Endometrial microvascular endothelial cells (primary cell): Measurements from ENCODE around the gene NUP43. TPM values are rescaled to one million over a fixed set of nuclear protein-coding genes. Genes with fewer than 3 reads are reported as not detected.
"Not testable (repeated sequence)": the region's sequence is repeated elsewhere in the genome, so short reads cannot be mapped to it uniquely, and the experiment has no call there.

Experiments used
- in situ Hi-C: cut with HindIII; loops from 2 replicates; pipeline ENCODE4 v1.10.0; 2017; ENCODE audit warnings: low sequenced_read_pairs, low pct_unique_long_range_greater_than_20kb; ENCODE audit errors: inconsistent ontology term
- total RNA-seq: library from RNA; depleted of rRNA; stranded (reverse); fragments of >200 nt; gene quantifications from one replicate; pipeline ENCODE4 v1.2.3, GENCODE V29; 2015; ENCODE audit errors: inconsistent ontology term

Gene NUP43
- total RNA-seq, 1 donor from 2014 or later = 52.0 TPM

GRCh38 chr6:149711711-149712110 lies 34.6 kb downstream of the NUP43 start:
- in situ Hi-C loops = no loop called here

- in situ Hi-C loops = no loop called here
Observed at GRCh38 chr6:149701714-149702113, 44.6 kb downstream of the NUP43 start.

GRCh38 chr6:149699150-149699549 lies 47.2 kb downstream of the NUP43 start:
- in situ Hi-C loops = no loop called here

DNA sequence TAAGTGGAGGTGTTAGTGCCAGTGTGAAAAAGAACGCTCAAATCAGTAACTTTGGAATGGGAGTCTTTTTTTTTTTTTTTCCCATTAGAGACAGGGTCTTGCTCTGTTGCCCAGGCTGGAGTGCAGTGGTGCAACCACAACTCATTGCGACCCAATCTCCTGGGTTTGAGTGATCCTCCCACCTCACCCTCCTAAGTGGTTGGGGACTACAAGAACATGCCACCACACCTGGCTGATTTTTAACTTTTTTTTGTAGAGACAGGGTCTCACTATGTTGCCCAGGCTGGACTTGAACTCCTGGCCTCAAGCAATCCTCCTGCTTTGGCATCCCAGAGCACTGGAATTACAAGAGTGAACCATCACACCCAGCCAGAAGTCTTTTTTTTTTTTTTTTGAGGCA lies 48.2 kb downstream of the NUP43 start:
- in situ Hi-C loops = no loop called here

DNA sequence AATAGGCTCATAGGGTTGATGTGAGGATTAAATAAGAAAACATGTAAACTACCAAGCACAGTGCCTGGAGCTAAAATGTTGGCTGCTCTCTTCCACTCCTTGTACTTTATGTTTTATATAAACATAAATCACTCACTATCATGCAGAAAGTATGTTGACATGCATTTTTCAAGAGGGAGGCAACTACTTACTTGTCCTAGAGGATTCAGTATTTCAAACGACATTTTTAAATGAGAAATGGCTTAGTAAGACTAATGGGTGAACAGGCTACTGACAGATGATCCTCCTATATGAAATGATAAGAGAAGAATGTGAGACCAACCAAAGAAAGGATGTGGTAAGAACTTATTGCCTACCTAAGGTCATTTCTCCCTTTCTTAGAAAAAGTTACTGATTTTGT lies 49.4 kb downstream of the NUP43 start:
- in situ Hi-C loops = no loop called here

- in situ Hi-C loops = no loop called here
Observed at GRCh38 chr6:149694921-149695320, 51.4 kb downstream of the NUP43 start.

GRCh38 chr6:149691201-149691600 lies 55.1 kb downstream of the NUP43 start:
- in situ Hi-C loops = no loop called here

- in situ Hi-C loops = no loop called here
Observed at GRCh38 chr6:149686230-149686629, 60.1 kb downstream of the NUP43 start.

DNA sequence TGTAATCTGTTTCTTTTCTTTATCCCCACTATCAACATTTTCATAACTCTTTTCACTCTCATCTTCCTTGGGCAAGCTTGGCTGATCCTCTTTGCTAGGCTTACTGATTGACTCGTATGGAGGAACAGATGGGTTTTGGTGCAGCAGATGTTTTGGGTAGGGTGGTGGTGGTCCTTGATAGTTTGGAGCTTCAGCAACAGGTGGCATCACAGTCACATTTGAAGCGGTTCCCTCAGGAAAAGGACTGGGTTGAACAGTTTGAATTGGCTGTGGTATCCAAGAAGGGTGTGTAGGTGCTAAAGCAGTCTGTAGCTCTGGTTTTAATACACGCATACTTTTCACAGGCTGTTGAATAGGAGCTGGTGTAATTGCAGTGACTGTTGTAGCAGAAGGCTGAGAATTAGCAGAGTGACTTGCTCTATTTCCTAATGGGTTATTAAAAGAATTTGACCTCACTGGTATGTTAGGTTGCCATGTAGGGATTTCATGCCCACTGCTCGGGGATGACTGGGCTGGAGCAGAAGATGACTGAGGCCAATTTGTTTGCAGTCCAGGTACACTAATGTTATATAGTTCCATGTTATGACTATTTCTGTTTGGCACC lies 63.0 kb downstream of the NUP43 start:
- in situ Hi-C loops = no loop called here

DNA sequence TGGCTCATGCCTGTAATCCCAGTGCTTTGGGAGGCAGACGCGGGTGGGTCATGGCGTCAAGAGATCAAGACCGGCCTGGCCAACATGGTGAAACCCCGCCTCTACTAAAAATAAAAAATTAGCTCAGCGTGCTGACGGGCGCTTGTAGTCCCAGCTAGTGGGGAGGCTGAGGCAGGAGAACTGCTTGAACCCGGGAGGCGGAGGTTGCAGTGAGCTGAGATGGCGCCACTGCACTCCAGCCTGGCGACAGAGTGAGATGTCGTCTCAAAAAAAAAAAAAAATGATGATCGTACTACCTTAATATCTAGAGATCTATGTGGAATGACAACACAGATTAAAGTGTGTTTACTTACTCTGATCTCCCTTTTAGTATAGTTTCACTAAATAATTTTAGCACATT lies 64.5 kb downstream of the NUP43 start:
- in situ Hi-C loops = not testable (repeated sequence)

DNA sequence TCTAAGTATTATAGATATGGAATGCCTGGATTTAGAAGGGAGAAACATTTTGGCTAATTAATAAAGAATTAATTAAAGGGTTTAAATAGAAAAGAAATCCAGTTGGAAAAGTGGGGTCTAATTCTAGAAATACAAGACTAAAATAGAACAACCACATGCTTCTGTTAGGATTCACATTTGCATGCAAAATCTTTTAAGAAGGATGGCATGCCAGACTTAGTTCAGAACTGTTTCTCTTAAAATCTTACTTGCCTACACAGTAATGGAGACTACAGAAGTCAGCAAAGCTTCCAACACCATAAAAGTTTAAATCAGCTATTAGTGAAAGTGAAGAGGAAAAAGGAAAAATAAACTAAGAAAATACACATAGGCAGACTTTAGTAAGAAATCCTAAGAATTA lies 65.1 kb downstream of the NUP43 start:
- in situ Hi-C loops = no loop called here

DNA sequence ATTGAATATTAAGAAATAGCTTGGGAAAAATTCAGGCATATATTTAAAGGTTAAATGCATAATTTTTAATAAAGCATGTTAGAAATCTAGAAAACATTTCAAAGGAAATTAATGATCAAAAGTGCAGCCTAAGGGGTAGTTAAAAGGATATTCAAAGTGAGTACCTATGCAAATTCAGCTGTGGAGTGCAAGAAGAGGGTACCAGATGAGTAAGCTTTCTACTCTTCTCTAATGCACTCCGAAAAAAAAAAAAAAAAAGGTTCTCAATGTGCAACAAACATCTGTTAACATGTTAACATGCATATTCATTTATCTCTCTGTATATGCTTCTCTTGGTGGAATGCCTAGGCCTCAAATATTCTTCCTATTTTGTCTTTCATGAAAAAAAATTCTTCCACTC lies 65.8 kb downstream of the NUP43 start:
- in situ Hi-C loops = no loop called here

Other genes with a start within 250 kb of the NUP43 start
- gene PPIL4, start 200.5 kb downstream of the NUP43 start, total RNA-seq = 16.7 TPM
- 42.6 TPM for gene GINM1, start 180.2 kb downstream of the NUP43 start, total RNA-seq
- 30.1 TPM for gene KATNA1, start 97.8 kb downstream of the NUP43 start, total RNA-seq
- 21.4 TPM for gene LATS1, start 28.4 kb downstream of the NUP43 start, total RNA-seq
- gene PCMT1, start 3.2 kb upstream of the NUP43 start, total RNA-seq = 127 TPM
- gene LRP11, start 117.8 kb upstream of the NUP43 start, total RNA-seq = 16.8 TPM
- gene RAET1E, start 151.6 kb upstream of the NUP43 start, total RNA-seq = 0.74 TPM
- gene RAET1G, start 176.6 kb upstream of the NUP43 start, total RNA-seq = 0.37 TPM
- gene ULBP2, start 195.5 kb upstream of the NUP43 start, total RNA-seq = 27.2 TPM
- gene ULBP1, start 217.4 kb upstream of the NUP43 start, total RNA-seq = 2.0 TPM